ENCODE results near the gene ACBD5.
"Not testable (repeated sequence)": the region's sequence is repeated elsewhere in the genome, so short reads cannot be mapped to it uniquely, and the experiment has no call there.

ACBD5 gene

DNA sequence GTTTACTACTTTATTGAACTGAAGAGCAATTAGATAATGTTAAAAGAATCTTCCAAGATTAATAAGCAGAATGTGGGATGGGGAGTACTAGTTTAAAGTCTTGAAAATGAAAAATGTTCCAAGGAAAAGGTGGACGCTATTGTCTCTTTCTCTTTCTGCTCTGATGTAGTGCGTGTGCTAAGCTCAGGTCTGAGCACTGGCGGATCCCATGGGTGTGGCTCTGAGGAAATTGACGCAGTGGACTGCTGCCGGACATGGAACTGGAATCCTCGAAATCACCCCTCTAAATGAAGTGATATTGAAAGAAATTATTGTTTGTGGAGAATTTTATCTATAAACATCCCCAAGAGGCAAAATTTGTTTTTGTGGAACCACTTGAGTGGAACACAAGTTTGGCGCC, 22.2 kb upstream of the ACBD5 start:
- not testable (repeated sequence) for H2AFZ ChIP-seq (ENCODE audit: insufficient read depth, low read length, poor library complexity); H4K91ac ChIP-seq (ENCODE audit: low read depth, low read length); H3K23ac ChIP-seq (ENCODE audit: low read length); H3K27ac ChIP-seq (ENCODE audit: low read depth, low read length); H3K4me3 ChIP-seq (ENCODE audit: low read depth, low read length); H3K14ac ChIP-seq (ENCODE audit: low read length); H3K9ac ChIP-seq (ENCODE audit: low read length); H2BK5ac ChIP-seq (ENCODE audit: low read depth, low read length, poor library complexity); DNase-seq; H3K4ac ChIP-seq (ENCODE audit: low read depth, low read length); H4K12ac ChIP-seq (ENCODE audit: low read depth, low read length); H2AK5ac ChIP-seq (ENCODE audit: low read length); H3K36me3 ChIP-seq (ENCODE audit: control insufficient read depth in 1 of 2, insufficient read depth in 2 of 2, low read length in 2 of 2); H3K4me2 ChIP-seq (ENCODE audit: low read length); H3K4me1 ChIP-seq (ENCODE audit: control insufficient read depth in 1 of 2, insufficient read depth in 2 of 2, low read length in 2 of 2); H4K8ac ChIP-seq (ENCODE audit: low read depth, low read length); H3K79me1 ChIP-seq (ENCODE audit: low read length); H3K79me2 ChIP-seq (ENCODE audit: control insufficient read depth, insufficient read depth, low read length, poor library complexity); H2BK120ac ChIP-seq (ENCODE audit: insufficient read depth, low read length, poor library complexity); H3K18ac ChIP-seq (ENCODE audit: low read length); H3K9me3 ChIP-seq (ENCODE audit: insufficient read depth, low read depth, low read length); H2BK12ac ChIP-seq (ENCODE audit: low read length)
- peaks cover 21% of the 10 kb centered on the region for H3K27me3 ChIP-seq (ENCODE audit: insufficient read depth, low read length)
- no CpG with 5 or more reads among the region's 7 CpGs for WGBS (ENCODE audit: extremely low coverage, insufficient coverage, insufficient read length)

DNA sequence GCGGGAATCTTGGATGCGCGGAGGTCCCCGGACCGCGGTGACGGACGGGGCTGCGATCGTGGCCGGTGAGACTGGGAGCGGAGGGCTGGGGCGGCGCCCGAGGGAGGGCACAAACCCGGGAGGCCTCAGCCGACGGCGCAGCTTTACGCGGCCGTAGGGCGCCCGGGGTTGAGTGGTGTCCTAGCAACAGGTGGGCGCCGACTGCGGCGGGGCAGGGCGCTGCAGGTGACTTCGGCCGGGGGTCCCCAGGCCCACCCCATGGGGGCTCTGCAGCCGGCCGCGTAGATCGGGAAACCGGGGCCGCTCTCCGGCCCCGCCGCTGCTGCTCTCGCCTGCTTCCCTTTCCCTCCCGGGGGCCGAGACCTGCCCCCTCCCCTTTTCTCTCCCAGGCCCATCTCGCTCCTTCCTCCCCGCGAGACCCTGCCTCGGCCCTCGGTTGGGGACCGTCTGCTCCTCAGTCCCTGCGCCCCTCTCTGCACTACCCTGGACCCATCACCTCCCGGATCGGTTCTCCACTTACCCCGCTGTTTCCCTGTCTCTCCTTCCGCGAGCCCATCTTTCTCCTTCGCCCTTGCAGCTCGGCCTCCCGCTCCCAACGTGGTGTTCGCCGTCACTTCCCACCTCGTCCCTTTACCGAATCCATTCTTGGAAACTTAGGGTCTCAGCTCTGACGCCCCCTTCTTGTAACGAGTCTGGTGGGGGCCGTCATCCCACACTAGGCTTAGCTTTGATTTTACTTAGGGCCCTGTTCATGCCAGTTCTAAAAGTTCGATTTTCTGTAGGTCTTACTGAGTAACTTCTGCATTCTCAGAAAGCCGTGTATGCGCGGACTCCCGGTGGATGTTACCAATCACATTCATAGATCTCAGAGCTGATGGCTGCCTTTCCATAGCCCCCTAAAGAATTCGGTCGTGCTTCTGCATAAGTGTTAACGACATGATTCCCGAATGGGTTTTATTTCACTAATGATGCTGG, 18.5 kb upstream of the ACBD5 start:
- H3K14ac ChIP-seq (ENCODE audit: low read length) = no peak overlapping the region
- no peak overlapping the region for H3K18ac ChIP-seq (ENCODE audit: low read length)
- H4K91ac ChIP-seq (ENCODE audit: low read depth, low read length) = no peak overlapping the region
- H2AK5ac ChIP-seq (ENCODE audit: low read length) = no peak overlapping the region
- H3K23ac ChIP-seq (ENCODE audit: low read length) = no peak overlapping the region
- no peak overlapping the region for H3K27ac ChIP-seq (ENCODE audit: low read depth, low read length)
- no peaks in the 10 kb centered on the region for H3K79me1 ChIP-seq (ENCODE audit: low read length)
- no peaks in the 10 kb centered on the region for H3K36me3 ChIP-seq (ENCODE audit: control insufficient read depth in 1 of 2, insufficient read depth in 2 of 2, low read length in 2 of 2)
- no peak for DNase-seq
- no peak overlapping the region for H2BK12ac ChIP-seq (ENCODE audit: low read length)
- H3K79me2 ChIP-seq (ENCODE audit: control insufficient read depth, insufficient read depth, low read length, poor library complexity) = no peaks in the 10 kb centered on the region
- peaks cover 21% of the 10 kb centered on the region for H3K27me3 ChIP-seq (ENCODE audit: insufficient read depth, low read length)
- no peak overlapping the region for H2BK120ac ChIP-seq (ENCODE audit: insufficient read depth, low read length, poor library complexity)
- H3K4me3 ChIP-seq (ENCODE audit: low read depth, low read length) = peak overlapping the region; percentile 67
- H2BK5ac ChIP-seq (ENCODE audit: low read depth, low read length, poor library complexity) = no peak overlapping the region
- no peak overlapping the region for H4K12ac ChIP-seq (ENCODE audit: low read depth, low read length)
- H3K4me2 ChIP-seq (ENCODE audit: low read length) = peak overlapping the region; percentile 86
- WGBS (ENCODE audit: extremely low coverage, insufficient coverage, insufficient read length) = no CpG with 5 or more reads among the region's 75 CpGs
- no peak overlapping the region for H3K4ac ChIP-seq (ENCODE audit: low read depth, low read length)
- H4K8ac ChIP-seq (ENCODE audit: low read depth, low read length) = no peak overlapping the region
- peaks cover 5 to 6% of the 10 kb centered on the region in 2 experiments for H3K4me1 ChIP-seq (ENCODE audit: control insufficient read depth in 1 of 2, insufficient read depth in 2 of 2, low read length in 2 of 2)
- no peak overlapping the region for H3K9ac ChIP-seq (ENCODE audit: low read length)
- H3K9me3 ChIP-seq (ENCODE audit: insufficient read depth, low read depth, low read length) = peaks cover 8% of the 10 kb centered on the region
- peak overlapping the region; percentile 45 for H2AFZ ChIP-seq (ENCODE audit: insufficient read depth, low read length, poor library complexity)

DNA sequence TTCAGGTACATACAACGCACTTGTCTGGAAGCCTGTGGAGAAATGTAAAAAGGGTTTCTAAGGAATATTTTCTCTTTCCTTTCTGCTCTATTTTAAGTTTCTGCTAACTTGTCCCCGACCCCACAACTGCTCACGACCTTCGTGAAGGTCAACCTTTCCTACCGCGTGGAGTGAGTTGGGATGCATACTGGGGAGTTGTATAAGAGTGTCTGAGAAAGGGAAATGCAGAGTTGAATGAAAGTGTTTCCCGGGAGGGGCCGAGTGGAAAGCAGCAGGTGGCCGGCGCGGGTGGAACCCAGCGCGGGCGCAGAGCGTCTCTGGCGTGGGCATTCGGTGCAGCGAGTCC, 17.9 kb upstream of the ACBD5 start:
- no peak overlapping the region for H3K14ac ChIP-seq (ENCODE audit: low read length)
- H3K27me3 ChIP-seq (ENCODE audit: insufficient read depth, low read length) = peaks cover 21% of the 10 kb centered on the region
- peak overlapping the region; percentile 86 for H3K4me2 ChIP-seq (ENCODE audit: low read length)
- peaks cover 8% of the 10 kb centered on the region for H3K9me3 ChIP-seq (ENCODE audit: insufficient read depth, low read depth, low read length)
- peak overlapping the region; percentile 67 for H3K4me3 ChIP-seq (ENCODE audit: low read depth, low read length)
- H3K9ac ChIP-seq (ENCODE audit: low read length) = no peak overlapping the region
- H3K27ac ChIP-seq (ENCODE audit: low read depth, low read length) = no peak overlapping the region
- no peaks in the 10 kb centered on the region for H3K79me2 ChIP-seq (ENCODE audit: control insufficient read depth, insufficient read depth, low read length, poor library complexity)
- H2AK5ac ChIP-seq (ENCODE audit: low read length) = no peak overlapping the region
- no peak overlapping the region for H3K4ac ChIP-seq (ENCODE audit: low read depth, low read length)
- H3K79me1 ChIP-seq (ENCODE audit: low read length) = no peaks in the 10 kb centered on the region
- no peak overlapping the region for H2BK5ac ChIP-seq (ENCODE audit: low read depth, low read length, poor library complexity)
- H4K12ac ChIP-seq (ENCODE audit: low read depth, low read length) = no peak overlapping the region
- WGBS (ENCODE audit: extremely low coverage, insufficient coverage, insufficient read length) = no CpG with 5 or more reads among the region's 18 CpGs
- no peak overlapping the region for H4K8ac ChIP-seq (ENCODE audit: low read depth, low read length)
- H2BK12ac ChIP-seq (ENCODE audit: low read length) = no peak overlapping the region
- no peak overlapping the region for H4K91ac ChIP-seq (ENCODE audit: low read depth, low read length)
- no peak for DNase-seq
- no peak overlapping the region for H3K18ac ChIP-seq (ENCODE audit: low read length)
- peak overlapping the region; percentile 45 for H2AFZ ChIP-seq (ENCODE audit: insufficient read depth, low read length, poor library complexity)
- peaks cover 5 to 6% of the 10 kb centered on the region in 2 experiments for H3K4me1 ChIP-seq (ENCODE audit: control insufficient read depth in 1 of 2, insufficient read depth in 2 of 2, low read length in 2 of 2)
- H3K23ac ChIP-seq (ENCODE audit: low read length) = no peak overlapping the region
- no peaks in the 10 kb centered on the region for H3K36me3 ChIP-seq (ENCODE audit: control insufficient read depth in 1 of 2, insufficient read depth in 2 of 2, low read length in 2 of 2)
- H2BK120ac ChIP-seq (ENCODE audit: insufficient read depth, low read length, poor library complexity) = no peak overlapping the region

DNA sequence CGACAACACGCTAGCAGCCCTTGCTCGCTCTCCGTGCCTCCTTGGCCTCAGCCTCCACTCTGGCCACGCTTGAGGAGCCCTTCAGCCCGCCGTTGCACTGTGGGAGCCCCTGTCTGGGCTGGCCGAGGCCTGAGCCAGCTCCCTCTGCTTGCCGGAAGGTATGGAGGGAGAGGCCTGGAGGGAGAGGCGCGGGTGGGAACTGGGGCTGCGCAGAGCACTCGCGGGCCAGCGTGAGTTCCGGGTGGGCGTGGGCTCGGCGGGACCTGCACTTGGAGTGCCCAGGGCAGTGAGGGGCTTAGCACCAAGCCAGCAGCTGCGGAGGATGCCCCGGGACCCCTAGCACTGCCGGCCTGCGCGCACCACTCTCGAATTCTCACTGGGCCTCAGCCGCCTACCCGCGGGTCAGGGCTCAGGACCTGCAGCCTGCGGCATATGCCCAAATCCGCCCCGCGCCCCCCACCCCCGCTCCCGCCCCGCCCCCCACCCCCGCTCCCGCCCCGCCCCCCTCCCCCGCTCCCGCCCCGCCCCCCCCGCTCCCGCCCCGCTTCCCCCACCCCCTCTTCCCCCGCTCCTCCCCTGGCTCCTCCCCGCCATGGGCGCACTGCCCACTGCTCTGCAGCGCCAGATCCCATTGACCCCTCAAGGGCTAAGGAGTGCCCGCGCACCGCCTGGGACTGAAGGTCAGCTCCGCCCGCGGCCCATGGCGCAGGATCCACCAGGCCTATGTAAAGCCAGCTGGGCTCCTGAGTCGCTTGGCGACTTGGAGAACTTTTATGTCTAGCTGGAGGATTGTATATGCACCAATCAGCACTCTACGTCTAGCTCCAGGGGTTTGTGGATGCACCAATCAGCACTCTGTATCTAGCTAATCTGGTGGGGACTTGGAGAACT, 15.9 kb upstream of the ACBD5 start:
- Histone ChIP-seq H3K4me2 (ENCODE audit: low read length) (no peak overlapping the region), H3K79me1 (ENCODE audit: low read length) (no peaks in the 10 kb centered on the region), H2AK5ac (ENCODE audit: low read length) (no peak overlapping the region), H2BK5ac (ENCODE audit: low read depth, low read length, poor library complexity) (no peak overlapping the region), H3K9ac (ENCODE audit: low read length) (no peak overlapping the region), H3K9me3 (ENCODE audit: insufficient read depth, low read depth, low read length) (peaks cover 10% of the 10 kb centered on the region), H2BK12ac (ENCODE audit: low read length) (no peak overlapping the region), H4K12ac (ENCODE audit: low read depth, low read length) (no peak overlapping the region), H3K4me1 (ENCODE audit: control insufficient read depth in 1 of 2, insufficient read depth in 2 of 2, low read length in 2 of 2) (peaks cover 5 to 10% of the 10 kb centered on the region in 2 experiments), H3K4me3 (ENCODE audit: low read depth, low read length) (no peak overlapping the region), H4K91ac (ENCODE audit: low read depth, low read length) (no peak overlapping the region), H3K27ac (ENCODE audit: low read depth, low read length) (no peak overlapping the region), H2BK120ac (ENCODE audit: insufficient read depth, low read length, poor library complexity) (no peak overlapping the region), H2AFZ (ENCODE audit: insufficient read depth, low read length, poor library complexity) (no peak overlapping the region), H3K27me3 (ENCODE audit: insufficient read depth, low read length) (peaks cover 21% of the 10 kb centered on the region), H3K4ac (ENCODE audit: low read depth, low read length) (no peak overlapping the region), H3K36me3 (ENCODE audit: control insufficient read depth in 1 of 2, insufficient read depth in 2 of 2, low read length in 2 of 2) (no peaks in the 10 kb centered on the region), H3K79me2 (ENCODE audit: control insufficient read depth, insufficient read depth, low read length, poor library complexity) (no peaks in the 10 kb centered on the region), H3K14ac (ENCODE audit: low read length) (no peak overlapping the region), H3K23ac (ENCODE audit: low read length) (no peak overlapping the region), H3K18ac (ENCODE audit: low read length) (no peak overlapping the region), H4K8ac (ENCODE audit: low read depth, low read length) (no peak overlapping the region)
- no peak for DNase-seq
- WGBS (ENCODE audit: extremely low coverage, insufficient coverage, insufficient read length) = no CpG with 5 or more reads among the region's 58 CpGs
